Epithelial cell of proximal tubule (primary cell): ENCODE data around the gene FOXL3. TPM values are rescaled to one million over a fixed set of nuclear protein-coding genes. Genes with fewer than 3 reads are reported as not detected.

Source experiments
- DNase-seq: peaks from one replicate; pipeline ENCODE4 v3.0.0-alpha.2; 2011; ENCODE audit warnings: low read depth
- H3K4me3 ChIP-seq: 2 replicates; pipeline ENCODE4 v1.5.1; 2011; ENCODE audit warnings: low read depth, mild to moderate bottlenecking, low read length
- CTCF ChIP-seq: conservative IDR thresholded peaks from 2 replicates; pipeline ENCODE4 v1.5.1; 2012; ENCODE audit warnings: low read depth, mild to moderate bottlenecking, low read length
- total RNA-seq: library from RNA; depleted of rRNA; stranded (reverse); fragments of >200 nt; gene quantifications from 2 replicates; pipeline ENCODE4 v1.2.3, GENCODE V29; 2015

FOXL3 gene
- total RNA-seq, 1 donor from 2014 or later, result not detected

DNA sequence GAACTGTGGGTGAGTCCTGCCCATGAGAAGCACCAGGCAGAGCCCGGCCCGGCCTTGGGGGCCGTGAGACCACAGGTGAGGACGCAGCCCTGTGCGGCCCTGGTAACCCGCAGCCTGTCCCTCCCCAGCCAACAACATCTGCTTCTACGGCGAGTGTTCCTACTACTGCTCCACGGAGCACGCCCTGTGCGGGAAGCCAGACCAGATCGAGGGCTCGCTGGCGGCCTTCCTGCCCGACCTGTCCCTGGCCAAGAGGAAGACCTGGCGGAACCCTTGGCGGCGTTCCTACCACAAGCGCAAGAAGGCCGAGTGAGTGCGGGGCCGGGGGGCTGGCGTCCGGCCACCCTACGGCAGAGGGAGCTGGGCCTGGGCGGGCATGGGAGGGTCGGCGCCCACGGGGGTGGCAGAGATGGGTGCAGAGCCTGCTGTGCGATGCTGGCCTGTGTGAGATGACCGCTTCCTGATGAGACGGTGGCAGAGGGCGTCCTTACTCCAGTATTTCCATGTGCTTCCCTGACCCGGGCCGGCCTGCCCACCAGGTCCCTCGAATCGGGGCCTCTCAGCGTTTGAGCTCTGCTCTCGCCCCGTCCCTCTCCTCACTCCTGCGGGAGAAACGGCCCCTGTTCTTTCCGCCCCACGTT is 34.1 kb upstream of the FOXL3 start:
- H3K4me3 ChIP-seq, result no peak overlapping the region
- DNase-seq, result no peak
- TF ChIP-seq CTCF, result no peak

GRCh38 chr7:256461-256940 is 33.5 kb upstream of the FOXL3 start:
- DNase-seq, result no peak
- no peak overlapping the region for H3K4me3 ChIP-seq
- TF ChIP-seq CTCF, result no peak

DNA sequence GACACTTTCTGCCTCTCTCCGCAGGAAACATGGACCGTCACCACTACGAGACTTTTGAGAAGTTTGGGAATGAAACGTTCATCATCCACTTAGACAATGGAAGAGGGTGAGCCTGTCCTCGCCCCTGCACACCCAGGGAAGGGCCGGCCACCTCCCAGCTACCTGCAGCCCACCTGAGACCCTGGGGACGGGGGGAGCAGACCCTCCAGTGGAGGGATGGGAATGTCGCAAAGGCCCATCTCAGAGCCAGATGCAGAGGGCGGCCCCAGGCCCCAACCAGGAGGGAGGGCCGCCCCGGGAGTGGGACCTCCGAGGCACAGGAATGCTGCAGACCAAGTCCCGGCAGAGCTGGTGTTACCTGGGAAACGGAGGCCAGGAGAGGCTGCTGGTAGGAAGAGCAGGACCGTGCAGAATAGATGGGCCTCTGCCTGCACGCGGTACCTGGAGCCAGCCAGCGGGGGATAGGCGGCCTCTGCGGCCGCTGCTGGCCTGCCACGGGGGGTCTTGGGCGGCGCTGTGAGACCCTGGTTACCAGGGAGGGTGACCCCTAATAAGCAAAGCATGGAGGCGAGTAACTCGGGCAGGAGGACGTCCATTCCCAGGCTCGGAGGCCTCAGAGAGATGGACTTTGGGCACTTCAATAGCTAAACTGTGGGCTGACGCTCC is 32.9 kb upstream of the FOXL3 start:
- no peak for DNase-seq
- no peak overlapping the region for H3K4me3 ChIP-seq
- no peak for TF ChIP-seq CTCF

DNA sequence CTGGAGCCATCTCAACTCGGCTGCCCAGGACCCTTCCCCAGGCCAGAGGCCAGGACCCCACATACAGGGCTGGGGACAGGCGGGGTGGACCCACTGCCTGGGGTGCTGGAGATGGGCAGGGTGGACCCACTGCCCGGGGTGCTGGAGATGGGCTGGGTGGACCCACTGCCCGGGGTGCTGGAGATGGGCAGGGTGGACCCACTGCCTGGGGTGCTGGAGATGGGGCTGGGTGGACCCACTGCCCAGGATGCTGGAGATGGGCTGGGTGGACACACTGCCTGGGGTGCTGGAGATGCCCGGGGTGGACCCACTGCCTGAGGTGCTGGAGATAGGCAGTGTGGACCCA is 32.4 kb upstream of the FOXL3 start:
- H3K4me3 ChIP-seq, result no peak overlapping the region
- TF ChIP-seq CTCF, result no peak
- DNase-seq, result no peak

DNA sequence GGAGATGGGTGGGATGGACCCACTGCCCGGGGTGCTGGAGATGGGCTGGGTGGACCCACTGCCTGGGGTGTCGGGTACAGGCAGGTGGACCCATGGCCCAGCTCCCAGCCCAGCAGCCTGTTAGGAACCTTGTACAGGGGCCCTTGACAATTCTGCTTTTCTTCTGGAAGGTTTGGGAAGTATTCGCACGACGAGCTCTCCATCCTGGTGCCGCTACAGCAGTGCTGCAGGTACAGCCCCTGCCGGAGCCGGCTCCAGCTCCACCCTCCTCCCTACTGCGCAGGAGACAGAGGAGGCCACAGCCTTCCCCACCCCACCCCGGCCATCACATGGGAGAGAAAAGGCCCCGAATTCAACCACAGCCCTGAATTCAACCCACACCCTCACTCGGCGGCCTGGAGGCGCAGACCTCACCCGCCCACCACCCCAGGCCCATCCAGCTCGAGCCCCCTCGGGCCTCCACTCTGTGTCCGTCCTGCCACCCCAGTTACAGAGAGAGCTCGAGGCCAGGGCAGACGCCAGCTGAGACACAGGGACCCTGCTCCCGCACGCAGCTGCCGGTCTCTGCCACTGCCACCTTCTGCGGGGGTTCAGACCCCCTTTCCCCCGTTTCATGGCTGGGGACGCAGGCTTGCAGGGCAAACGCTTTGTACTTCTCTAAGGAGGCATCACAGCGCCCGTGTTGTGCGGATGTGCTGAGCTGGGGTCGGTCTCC is 31.3 kb upstream of the FOXL3 start:
- no peak overlapping the region for H3K4me3 ChIP-seq
- DNase-seq, result no peak

GRCh38 chr7:259191-259505 is 30.8 kb upstream of the FOXL3 start:
- H3K4me3 ChIP-seq, result no peak overlapping the region
- no peak for DNase-seq
- TF ChIP-seq CTCF, result no peak

More for the DNA sequence above, 31.3 kb upstream of the FOXL3 start:
- TF ChIP-seq CTCF, result no peak
